B cell (primary cell): ENCODE results near the gene IL11.

Source experiments
- CTCF ChIP-seq: fragments of 200-600 bp; IDR thresholded peaks from one replicate; pipeline ENCODE4 v1.8.0; 2022; ENCODE audit warnings: antibody characterized with exemption, mild to moderate bottlenecking
- EZH2 ChIP-seq: IDR thresholded peaks from 2 replicates; pipeline ENCODE4 v1.6.1; 2012; ENCODE audit warnings: borderline replicate concordance, low read depth, mild to moderate bottlenecking, moderate library complexity, low read length; ENCODE audit not compliant: insufficient read depth, poor library complexity, severe bottlenecking

DNA sequence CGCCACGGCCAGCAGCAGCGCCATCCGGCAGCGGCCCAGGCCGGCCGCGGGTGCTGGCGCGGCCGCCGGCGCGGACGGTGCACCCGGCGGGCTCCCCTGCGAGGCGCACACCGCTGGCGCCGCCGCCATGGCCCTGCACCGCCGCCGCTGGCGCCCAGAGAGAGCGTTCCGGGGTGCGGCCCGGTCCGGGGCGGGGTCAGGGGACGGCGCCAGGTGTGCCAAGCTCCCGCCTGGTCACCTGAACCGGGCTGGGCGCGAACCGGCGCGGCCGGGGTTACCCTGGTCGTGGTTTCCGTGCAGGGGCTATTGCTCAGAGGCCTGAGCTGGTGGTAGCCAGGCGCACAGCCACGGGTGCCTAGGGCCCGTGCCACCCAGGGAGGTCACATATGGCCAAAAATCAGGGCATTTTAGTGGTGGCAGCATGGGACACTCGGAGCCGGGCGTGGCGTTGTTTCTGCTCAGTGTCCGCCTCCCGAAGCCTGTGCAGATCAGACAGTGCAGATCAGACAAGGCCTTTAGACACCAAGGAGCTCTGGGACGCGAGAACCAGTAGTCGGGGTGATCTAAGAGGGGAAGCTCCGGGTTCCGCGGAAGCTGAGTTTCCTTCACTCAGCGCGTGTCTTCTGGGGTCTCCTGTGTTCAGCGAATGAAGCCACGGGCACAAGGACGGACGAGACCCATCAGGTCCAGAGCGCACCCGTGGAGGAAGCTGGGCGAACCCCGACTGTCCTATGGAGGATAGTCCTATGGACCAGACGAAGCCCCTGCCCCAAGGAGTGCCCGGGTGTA lies 14.1 kb upstream of the IL11 start, which contains the start of gene TMEM238:
- no peak for TF ChIP-seq CTCF
- no peak for TF ChIP-seq EZH2
